Fibroblast of skin of left biceps (primary cell): ENCODE data around the gene RPS19.
"Not testable (repeated sequence)": the region's sequence is repeated elsewhere in the genome, so short reads cannot be mapped to it uniquely, and the experiment has no call there.

Source experiments
- DNase-seq, 2 experiments: peaks; one replicate each; pipeline ENCODE4 v3.0.0-alpha.2; 2013; ENCODE audit warnings: low read depth in 2 of 2

The RPS19 gene

GRCh38 chr19:41860419-41861115 is 512 bp downstream of the RPS19 start:
- DNase-seq, result no peak

GRCh38 chr19:41861116-41861768 is 1.2 kb downstream of the RPS19 start:
- no peak for DNase-seq

- DNase-seq, result no peak
Measured at GRCh38 chr19:41861846-41862245, 1.8 kb downstream of the RPS19 start.

- no peak for DNase-seq
Measured at GRCh38 chr19:41862445-41862986, 2.5 kb downstream of the RPS19 start.

- no peak for DNase-seq
Measured at GRCh38 chr19:41863209-41863931, 3.3 kb downstream of the RPS19 start.

- no peak for DNase-seq
Measured at GRCh38 chr19:41864374-41864773, 4.3 kb downstream of the RPS19 start.

- no peak for DNase-seq
Measured at GRCh38 chr19:41866284-41866683, 6.2 kb downstream of the RPS19 start.

- DNase-seq, result no peak
Measured at GRCh38 chr19:41868120-41868988, 8.3 kb downstream of the RPS19 start.

- DNase-seq, result no peak
Measured at GRCh38 chr19:41868989-41869300, 8.9 kb downstream of the RPS19 start.

GRCh38 chr19:41869374-41869955 is 9.4 kb downstream of the RPS19 start:
- no peak for DNase-seq

- no peak for DNase-seq
Measured at GRCh38 chr19:41870401-41870873, 10.4 kb downstream of the RPS19 start.

GRCh38 chr19:41871573-41872383 is 11.7 kb downstream of the RPS19 start:
- DNase-seq, result no peak

GRCh38 chr19:41872384-41872774 is 12.3 kb downstream of the RPS19 start:
- no peak for DNase-seq

- no peak for DNase-seq
Measured at GRCh38 chr19:41872775-41873647, 13.0 kb downstream of the RPS19 start.

- DNase-seq, result not testable (repeated sequence)
Measured at GRCh38 chr19:41875973-41876372, 15.9 kb downstream of the RPS19 start.

GRCh38 chr19:41876847-41877832 is 17.1 kb downstream of the RPS19 start, which contains the start of gene CD79A:
Gene CD79A, plus strand, starts transcription at chr19:41877279. Its CDS starts 26 bp downstream, at chr19:41877305.
- no peak for DNase-seq

GRCh38 chr19:41877916-41878905 is 18.2 kb downstream of the RPS19 start:
- no peak for DNase-seq
